GM12801 (cell line): ENCODE measurements around the gene RAB42.

ENCODE experiments used
- TF ChIP-seq, protein P1 (sequence below): IDR thresholded peaks from one replicate; pipeline ENCODE4 v1.5.1; 2011; ENCODE audit warnings: control low read depth; ENCODE audit not compliant: insufficient read length; ENCODE audit errors: extremely low read depth

Gene RAB42

DNA sequence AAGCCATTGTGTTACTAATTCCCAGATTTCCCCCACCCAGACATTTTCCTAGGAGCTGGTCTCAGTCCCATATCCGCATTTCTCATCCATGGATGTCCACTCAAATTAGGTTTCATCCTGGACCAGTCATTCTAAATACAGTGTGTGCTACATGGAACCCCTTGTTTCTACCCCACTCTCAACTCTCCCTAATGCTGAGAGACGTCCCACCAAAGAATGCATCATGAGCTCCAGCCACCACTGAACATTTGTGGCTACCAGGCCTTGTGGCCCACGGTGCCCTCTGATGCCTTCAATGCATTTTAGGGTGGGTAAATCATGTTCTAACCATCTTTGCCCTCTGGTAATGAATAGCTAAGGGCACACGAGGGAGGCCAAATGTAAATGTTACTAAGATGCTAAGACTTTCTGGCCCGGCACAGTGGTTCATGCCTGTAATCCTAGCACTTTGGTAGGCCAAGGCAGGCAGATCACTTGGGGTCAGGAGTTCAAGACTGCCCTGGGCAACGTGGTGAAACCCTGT lies 13.3 kb upstream of the RAB42 start:
- TF ChIP-seq, protein P1, sequence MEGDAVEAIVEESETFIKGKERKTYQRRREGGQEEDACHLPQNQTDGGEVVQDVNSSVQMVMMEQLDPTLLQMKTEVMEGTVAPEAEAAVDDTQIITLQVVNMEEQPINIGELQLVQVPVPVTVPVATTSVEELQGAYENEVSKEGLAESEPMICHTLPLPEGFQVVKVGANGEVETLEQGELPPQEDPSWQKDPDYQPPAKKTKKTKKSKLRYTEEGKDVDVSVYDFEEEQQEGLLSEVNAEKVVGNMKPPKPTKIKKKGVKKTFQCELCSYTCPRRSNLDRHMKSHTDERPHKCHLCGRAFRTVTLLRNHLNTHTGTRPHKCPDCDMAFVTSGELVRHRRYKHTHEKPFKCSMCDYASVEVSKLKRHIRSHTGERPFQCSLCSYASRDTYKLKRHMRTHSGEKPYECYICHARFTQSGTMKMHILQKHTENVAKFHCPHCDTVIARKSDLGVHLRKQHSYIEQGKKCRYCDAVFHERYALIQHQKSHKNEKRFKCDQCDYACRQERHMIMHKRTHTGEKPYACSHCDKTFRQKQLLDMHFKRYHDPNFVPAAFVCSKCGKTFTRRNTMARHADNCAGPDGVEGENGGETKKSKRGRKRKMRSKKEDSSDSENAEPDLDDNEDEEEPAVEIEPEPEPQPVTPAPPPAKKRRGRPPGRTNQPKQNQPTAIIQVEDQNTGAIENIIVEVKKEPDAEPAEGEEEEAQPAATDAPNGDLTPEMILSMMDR, result no peak

DNA sequence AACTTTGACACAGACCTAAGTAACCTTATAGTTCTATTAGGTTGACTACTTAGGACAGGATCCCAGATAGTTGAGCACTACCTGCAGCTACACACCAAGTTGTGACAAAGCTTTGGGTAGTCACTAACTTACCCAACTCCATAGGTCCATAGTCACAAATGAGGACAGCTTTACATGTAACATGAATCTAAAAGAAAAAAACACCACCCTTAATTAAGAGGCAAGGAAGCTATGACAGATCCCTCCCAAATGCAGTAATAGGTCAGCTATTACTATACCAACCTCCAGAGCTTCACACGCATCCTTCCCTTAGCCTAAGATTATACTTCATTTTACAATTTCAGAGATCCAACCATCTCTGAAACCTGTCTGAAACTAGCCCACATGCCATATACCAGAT lies 12.7 kb upstream of the RAB42 start:
- TF ChIP-seq, protein P1, result no peak

DNA sequence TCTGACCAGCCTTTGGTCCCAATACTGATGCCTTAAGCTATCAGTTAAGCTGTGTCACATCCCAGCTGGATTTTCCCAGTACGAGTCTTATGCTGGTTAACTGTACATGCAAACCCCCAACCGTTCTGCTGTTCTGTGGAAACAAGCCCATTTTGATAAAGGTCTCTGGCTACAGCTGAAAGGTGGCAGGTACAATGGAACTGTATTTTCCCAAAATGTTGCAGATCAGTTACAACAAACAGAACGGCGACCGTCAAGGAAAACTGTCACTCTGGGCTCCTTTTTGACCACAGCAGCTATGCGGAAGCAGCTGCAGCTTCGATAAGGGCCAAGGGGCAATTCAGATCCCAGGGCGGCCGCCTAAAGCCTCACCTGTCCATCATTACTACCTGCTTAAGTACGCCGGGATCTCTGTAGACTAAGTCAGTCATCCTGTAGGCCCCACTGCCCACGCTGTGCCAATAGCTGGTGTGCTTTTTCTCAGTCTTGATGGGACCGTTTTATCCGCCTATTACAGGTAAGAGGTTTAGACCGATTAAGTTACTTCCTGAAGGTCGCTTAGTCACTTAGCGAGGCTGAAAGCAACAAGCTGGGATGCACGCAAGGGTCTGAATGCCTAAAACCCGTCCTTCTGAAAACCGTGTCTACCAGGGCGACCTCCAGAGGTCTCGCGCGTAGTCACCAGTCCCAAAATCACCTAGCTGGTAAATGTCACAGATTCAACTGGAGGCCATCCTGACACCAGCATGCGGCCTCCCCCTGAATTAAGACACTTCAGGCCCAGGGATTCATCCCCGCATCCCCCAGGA lies 11.1 kb upstream of the RAB42 start:
- TF ChIP-seq, protein P1, result no peak

DNA sequence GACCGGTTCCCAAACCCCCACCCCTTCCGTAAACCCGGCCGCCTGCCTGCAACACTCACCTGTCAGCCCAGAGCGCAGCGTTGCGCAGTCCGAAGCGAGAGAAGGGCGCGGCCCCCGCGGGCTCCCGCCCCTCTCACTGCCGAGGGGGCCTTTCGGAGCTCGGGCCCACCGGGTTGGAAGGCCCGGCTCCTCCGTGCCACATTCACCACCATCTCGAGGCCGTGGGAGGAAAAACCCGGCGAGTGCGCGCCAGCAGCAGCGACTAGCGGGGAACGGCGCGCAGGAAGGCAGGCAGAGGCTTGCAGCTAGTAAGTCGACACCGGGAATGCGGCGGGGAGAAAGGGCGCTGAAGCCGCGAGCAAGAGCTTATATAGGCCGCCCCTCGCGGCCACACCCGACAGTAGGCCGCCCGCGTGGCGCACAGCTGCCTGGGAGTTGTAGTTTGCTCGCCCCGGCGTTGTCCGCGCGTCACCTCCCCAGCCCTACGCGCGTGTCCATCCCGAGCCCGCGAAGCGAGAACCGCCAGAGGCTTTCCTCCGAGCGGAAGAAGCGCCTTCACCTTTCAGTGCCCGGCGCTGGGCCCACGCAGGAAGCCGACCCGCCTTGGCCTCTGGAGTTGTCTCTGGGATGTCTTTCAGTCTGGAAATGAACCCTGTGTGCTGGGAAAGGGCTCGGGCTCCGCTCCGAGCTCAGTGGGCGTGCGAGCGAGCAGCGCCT lies 10.4 kb upstream of the RAB42 start:
- TF ChIP-seq, protein P1, result no peak

DNA sequence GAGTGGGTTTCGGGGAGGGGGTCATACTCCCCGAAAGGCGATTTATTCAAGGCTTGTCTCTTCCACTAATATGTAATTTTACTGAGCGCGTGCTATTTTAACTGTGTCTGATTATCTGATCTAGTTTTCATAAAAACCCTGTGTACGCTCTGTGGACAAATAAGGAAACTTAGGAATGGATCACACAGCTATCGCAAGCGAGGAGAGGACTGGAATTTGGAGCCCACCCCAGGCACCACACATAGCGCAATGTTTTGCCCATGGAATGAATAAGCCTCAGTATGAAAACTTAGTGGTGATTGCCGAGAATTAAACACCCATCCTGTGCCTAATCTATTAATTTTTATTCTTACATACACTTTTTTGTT lies 9.8 kb upstream of the RAB42 start:
- TF ChIP-seq, protein P1, result no peak

DNA sequence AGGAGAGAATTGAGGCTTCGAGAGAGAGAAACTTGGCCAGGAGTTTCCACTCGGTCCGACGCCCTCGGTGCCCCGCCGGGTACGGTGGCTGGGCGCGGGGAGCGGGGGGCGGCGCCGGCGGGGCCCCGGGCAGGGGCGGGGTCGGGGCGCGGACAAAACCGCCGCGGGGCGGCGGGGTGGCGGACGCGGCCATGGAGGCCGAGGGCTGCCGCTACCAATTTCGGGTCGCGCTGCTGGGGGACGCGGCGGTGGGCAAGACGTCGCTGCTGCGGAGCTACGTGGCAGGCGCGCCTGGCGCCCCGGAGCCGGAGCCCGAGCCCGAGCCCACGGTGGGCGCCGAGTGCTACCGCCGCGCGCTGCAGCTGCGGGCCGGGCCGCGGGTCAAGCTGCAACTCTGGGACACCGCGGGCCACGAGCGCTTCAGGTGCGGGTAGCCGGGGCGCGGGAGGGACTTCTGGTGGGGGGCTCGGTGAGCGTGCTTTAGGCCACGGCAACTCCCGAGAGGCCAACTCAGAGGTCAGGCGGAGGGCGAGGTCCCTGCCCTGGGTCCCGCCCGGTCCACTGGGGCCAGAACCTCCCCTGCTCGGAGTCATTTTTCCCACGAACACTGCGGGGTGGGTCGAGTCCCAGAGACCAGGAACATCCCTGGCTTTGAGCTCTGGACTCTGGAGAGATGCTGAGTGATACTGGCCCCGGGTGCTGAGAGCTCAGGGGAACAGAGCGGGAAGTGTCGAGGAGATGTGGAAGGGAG lies 431 bp downstream of the RAB42 start:
- TF ChIP-seq, protein P1, result no peak
